Measurements from ENCODE around the gene BIRC6.

BIRC6 gene

DNA sequence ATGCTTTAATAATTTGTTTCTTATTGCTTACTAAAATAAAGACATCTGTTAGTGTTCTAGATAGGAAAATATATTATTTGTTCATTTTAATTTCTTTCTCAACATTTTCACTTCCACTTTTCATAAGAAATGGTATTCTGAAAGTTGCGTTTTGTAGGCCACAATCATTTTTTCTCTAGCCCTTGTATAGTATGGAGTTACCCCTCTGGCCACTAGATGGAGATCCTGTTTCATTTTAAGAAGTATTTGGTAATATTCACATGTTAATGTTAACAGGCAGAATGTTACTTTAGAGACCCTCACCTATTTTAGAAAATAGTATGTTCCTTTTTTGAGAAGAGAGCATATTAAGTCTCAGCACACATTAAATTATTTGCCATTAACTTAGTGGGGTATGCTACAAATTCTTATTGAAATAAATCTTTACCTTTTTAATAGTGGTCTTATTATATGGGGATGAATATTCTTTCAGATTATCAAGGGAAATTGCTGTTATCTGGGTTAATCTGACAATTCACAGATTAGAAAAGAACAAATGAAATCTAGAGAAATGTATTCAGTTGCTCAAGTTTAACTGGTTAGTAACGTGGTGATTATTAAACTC is 197.1 kb downstream of the BIRC6 start:
- Histone ChIP-seq H3K27ac (ENCODE audit: low read depth, low read length, poor library complexity, severe bottlenecking) (peak overlapping the region; percentile 48), H3F3A (ENCODE audit: insufficient read depth, low read length) (no peaks in the 10 kb centered on the region), H3K4me1 (ENCODE audit: insufficient read depth, low read length, severe bottlenecking) (peaks cover 5% of the 10 kb centered on the region), H3K4me2 (ENCODE audit: low read length) (no peak overlapping the region), H4K20me1 (ENCODE audit: insufficient read depth, low read length) (no peaks in the 10 kb centered on the region), H3K4me3 (ENCODE audit: low read depth, low read length, poor library complexity, severe bottlenecking) (no peak overlapping the region), H3K9ac (ENCODE audit: low read length) (no peak overlapping the region), H3K79me2 (ENCODE audit: insufficient read depth, low read length) (no peaks in the 10 kb centered on the region), H3K9me3 (ENCODE audit: low read length) (no peaks in the 10 kb centered on the region), H3K27me3 (ENCODE audit: insufficient read depth, low read length) (no peaks in the 10 kb centered on the region), H2AFZ (ENCODE audit: low read length) (no peak overlapping the region), H3K36me3 (ENCODE audit: insufficient read depth, low read length) (peaks cover 34% of the 10 kb centered on the region; the same call in 1 of the 2 replicates), H3K9me2 (ENCODE audit: low read depth, low read length) (no peaks in the 10 kb centered on the region)
- TF ChIP-seq EZH2 (IDR thresholded peaks at IDR 0.05; ENCODE audit: borderline replicate concordance, low read length) (no peak), CTCF (IDR thresholded peaks at IDR 0.05; ENCODE audit: low read length) (peak; percentile 83)

GRCh38 chr2:32558492-32558891 is 201.7 kb downstream of the BIRC6 start:
- H3K9me3 ChIP-seq (ENCODE audit: low read length): peaks cover 2% of the 10 kb centered on the region; the same call in 1 of the 2 replicates
- no peak overlapping the region for H3K9ac ChIP-seq (ENCODE audit: low read length)
- H3K4me1 ChIP-seq (ENCODE audit: insufficient read depth, low read length, severe bottlenecking): peaks cover 3% of the 10 kb centered on the region
- H4K20me1 ChIP-seq (ENCODE audit: insufficient read depth, low read length): no peaks in the 10 kb centered on the region
- H3K27me3 ChIP-seq (ENCODE audit: insufficient read depth, low read length): no peaks in the 10 kb centered on the region
- H3K79me2 ChIP-seq (ENCODE audit: insufficient read depth, low read length): no peaks in the 10 kb centered on the region
- no peak overlapping the region for H3K27ac ChIP-seq (ENCODE audit: low read depth, low read length, poor library complexity, severe bottlenecking)
- H3K4me3 ChIP-seq (ENCODE audit: low read depth, low read length, poor library complexity, severe bottlenecking): no peak overlapping the region
- no peaks in the 10 kb centered on the region for H3K9me2 ChIP-seq (ENCODE audit: low read depth, low read length)
- TF ChIP-seq CTCF (IDR thresholded peaks at IDR 0.05; ENCODE audit: low read length) (no peak), EZH2 (IDR thresholded peaks at IDR 0.05; ENCODE audit: borderline replicate concordance, low read length) (no peak)
- no peak overlapping the region for H3K4me2 ChIP-seq (ENCODE audit: low read length)
- H3F3A ChIP-seq (ENCODE audit: insufficient read depth, low read length): no peaks in the 10 kb centered on the region
- no peak overlapping the region for H2AFZ ChIP-seq (ENCODE audit: low read length)
- peaks cover 44% of the 10 kb centered on the region for H3K36me3 ChIP-seq (ENCODE audit: insufficient read depth, low read length)

- no peaks in the 10 kb centered on the region for H3K27me3 ChIP-seq (ENCODE audit: insufficient read depth, low read length)
- no peaks in the 10 kb centered on the region for H3F3A ChIP-seq (ENCODE audit: insufficient read depth, low read length)
- no peaks in the 10 kb centered on the region for H3K4me1 ChIP-seq (ENCODE audit: insufficient read depth, low read length, severe bottlenecking)
- no peak for TF ChIP-seq CTCF (IDR thresholded peaks at IDR 0.05; ENCODE audit: low read length)
- TF ChIP-seq EZH2 (IDR thresholded peaks at IDR 0.05; ENCODE audit: borderline replicate concordance, low read length): no peak
- no peaks in the 10 kb centered on the region for H3K9me2 ChIP-seq (ENCODE audit: low read depth, low read length)
- H3K27ac ChIP-seq (ENCODE audit: low read depth, low read length, poor library complexity, severe bottlenecking): no peak overlapping the region
- no peaks in the 10 kb centered on the region for H3K79me2 ChIP-seq (ENCODE audit: insufficient read depth, low read length)
- H3K4me3 ChIP-seq (ENCODE audit: low read depth, low read length, poor library complexity, severe bottlenecking): no peak overlapping the region
- H2AFZ ChIP-seq (ENCODE audit: low read length): no peak overlapping the region
- H3K9ac ChIP-seq (ENCODE audit: low read length): no peak overlapping the region
- no peak overlapping the region for H3K4me2 ChIP-seq (ENCODE audit: low read length)
- peaks cover 44% of the 10 kb centered on the region for H3K36me3 ChIP-seq (ENCODE audit: insufficient read depth, low read length)
- peaks cover 5% of the 10 kb centered on the region; the same call in 1 of the 2 replicates for H3K9me3 ChIP-seq (ENCODE audit: low read length)
- no peaks in the 10 kb centered on the region for H4K20me1 ChIP-seq (ENCODE audit: insufficient read depth, low read length)
These were observed 202.3 kb downstream of the BIRC6 start for GRCh38 chr2:32559136-32559535.

Data from OCI-LY1 (cell line).